PFSK-1 (cell line): ENCODE measurements around the gene STK39.

ENCODE experiments used
- POLR2AphosphoS5 ChIP-seq: IDR thresholded peaks from 2 replicates; pipeline ENCODE4 v1.6.1; 2012; ENCODE audit warnings: low read depth, mild to moderate bottlenecking, control low read depth, low read length, moderate library complexity
- TAF1 ChIP-seq: IDR thresholded peaks from 2 replicates; pipeline ENCODE4 v1.6.1; 2012; ENCODE audit warnings: low read length, control low read depth, borderline replicate concordance; ENCODE audit not compliant: insufficient read depth

DNA sequence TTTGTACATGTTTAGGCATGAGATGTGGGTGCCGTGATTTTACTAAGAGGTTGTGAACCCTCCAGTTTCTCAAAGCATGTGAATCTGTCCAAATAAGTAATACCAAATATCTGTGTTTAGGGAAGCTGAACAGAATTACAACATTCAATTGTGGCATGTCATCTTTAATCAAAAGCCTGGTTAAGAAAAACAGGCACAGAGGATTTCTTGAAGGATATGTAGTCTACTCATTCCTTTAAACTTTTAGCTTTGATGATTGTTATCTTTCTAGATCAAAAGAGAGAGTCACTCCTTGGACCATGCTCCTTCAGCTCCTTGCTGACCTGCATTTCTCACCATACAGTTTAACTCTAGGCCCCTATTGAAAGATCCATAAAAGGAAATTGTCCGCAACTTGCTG is 296.8 kb downstream of the STK39 start:
- TF ChIP-seq TAF1 (no peak), POLR2AphosphoS5 (no peak)
